ENCODE results near the gene ACVR1B. TPM values are rescaled to one million over a fixed set of nuclear protein-coding genes. Genes with fewer than 3 reads are reported as not detected.

ACVR1B gene
- total and polyA plus RNA-seq, 3 donors from 2014 or later: 36.8 to 44.6 (median 37.3) TPM

DNA sequence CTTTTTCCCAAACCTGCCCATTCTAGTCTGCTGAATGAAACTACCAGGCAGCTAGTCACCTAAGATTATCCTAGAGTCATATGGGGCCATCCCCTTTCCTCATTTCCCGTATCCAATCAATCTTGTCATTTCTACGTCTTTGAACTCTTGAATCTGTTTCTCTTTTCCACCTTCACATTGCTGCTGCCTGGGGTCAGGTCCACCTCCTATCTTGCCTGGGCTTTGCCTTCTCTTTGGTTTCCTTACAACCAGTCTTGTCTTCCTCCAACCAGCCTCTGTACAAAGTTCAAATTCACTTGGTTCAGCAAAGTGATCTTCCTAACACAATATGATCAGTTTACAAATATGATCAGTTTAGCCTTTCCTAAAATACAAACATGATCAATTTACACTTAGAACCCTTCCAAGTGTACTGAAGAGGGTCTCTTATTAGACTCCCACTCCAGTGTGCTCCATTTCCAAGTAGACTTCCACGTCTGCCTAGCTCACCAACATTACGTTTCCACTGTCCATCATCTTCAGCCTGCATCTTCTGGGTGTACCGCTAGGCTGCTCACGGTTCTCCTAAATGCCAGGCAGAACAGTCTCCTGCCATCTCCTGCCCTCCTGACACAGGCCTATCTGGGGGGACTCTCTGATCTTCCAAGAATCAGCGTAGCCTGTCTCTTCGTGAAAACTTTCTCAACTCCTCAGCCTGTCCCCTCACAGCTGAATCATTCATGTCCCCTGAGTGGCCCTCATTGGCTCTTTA is 4.1 kb upstream of the ACVR1B start:
- no peak overlapping the region for H3K4me3 ChIP-seq
- TF ChIP-seq, protein P1, sequence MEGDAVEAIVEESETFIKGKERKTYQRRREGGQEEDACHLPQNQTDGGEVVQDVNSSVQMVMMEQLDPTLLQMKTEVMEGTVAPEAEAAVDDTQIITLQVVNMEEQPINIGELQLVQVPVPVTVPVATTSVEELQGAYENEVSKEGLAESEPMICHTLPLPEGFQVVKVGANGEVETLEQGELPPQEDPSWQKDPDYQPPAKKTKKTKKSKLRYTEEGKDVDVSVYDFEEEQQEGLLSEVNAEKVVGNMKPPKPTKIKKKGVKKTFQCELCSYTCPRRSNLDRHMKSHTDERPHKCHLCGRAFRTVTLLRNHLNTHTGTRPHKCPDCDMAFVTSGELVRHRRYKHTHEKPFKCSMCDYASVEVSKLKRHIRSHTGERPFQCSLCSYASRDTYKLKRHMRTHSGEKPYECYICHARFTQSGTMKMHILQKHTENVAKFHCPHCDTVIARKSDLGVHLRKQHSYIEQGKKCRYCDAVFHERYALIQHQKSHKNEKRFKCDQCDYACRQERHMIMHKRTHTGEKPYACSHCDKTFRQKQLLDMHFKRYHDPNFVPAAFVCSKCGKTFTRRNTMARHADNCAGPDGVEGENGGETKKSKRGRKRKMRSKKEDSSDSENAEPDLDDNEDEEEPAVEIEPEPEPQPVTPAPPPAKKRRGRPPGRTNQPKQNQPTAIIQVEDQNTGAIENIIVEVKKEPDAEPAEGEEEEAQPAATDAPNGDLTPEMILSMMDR (IDR thresholded peaks at IDR 0.05): no peak
- TF ChIP-seq POLR2A (IDR thresholded peaks at IDR 0.05): no peak
- no peak overlapping the region for H3K27ac ChIP-seq
- no peaks in the 10 kb centered on the region for H3K36me3 ChIP-seq (ENCODE audit: low read depth, missing control alignments)
- no peaks in the 10 kb centered on the region for H3K27me3 ChIP-seq
- intact Hi-C loops (cut with DNase I; ENCODE audit: low total_unique reads): no loop called here
- no peaks in the 10 kb centered on the region for H3K4me1 ChIP-seq
- no peak for DNase-seq
- 92 to 95% methylated on average over 8 of the region's 8 CpGs for WGBS, 2 donors
- no peaks in the 10 kb centered on the region for H3K9me3 ChIP-seq

DNA sequence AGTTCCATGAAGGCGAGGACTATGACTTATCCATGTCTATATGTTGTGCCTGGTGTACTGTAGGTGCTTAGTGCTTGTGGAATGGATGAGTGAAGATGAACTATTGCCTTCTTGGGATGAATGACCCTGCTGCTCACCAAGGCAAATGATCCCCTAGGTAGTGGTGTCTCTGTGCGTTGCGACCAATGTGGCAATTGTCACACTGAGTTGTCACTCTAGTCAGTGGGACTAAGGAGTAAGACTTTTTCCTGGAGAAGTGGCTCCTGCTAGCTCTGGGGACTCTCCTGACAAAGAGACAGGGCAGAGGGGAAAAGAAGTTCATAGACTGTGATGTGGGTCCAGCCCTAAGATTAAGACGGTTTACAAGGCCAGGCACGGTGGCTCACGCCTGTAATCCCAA is 3.4 kb upstream of the ACVR1B start:
- intact Hi-C loops (cut with DNase I; ENCODE audit: low total_unique reads): no loop called here
- Histone ChIP-seq H3K4me3 (no peak overlapping the region), H3K36me3 (ENCODE audit: low read depth, missing control alignments) (no peaks in the 10 kb centered on the region), H3K9me3 (no peaks in the 10 kb centered on the region), H3K27ac (no peak overlapping the region), H3K27me3 (no peaks in the 10 kb centered on the region), H3K4me1 (peaks cover under 1% of the 10 kb centered on the region)
- WGBS, 2 donors: 95% methylated on average over 6 of the region's 6 CpGs
- DNase-seq: no peak
- no peak for TF ChIP-seq POLR2A (IDR thresholded peaks at IDR 0.05)
- TF ChIP-seq, protein P1 (IDR thresholded peaks at IDR 0.05): no peak

DNA sequence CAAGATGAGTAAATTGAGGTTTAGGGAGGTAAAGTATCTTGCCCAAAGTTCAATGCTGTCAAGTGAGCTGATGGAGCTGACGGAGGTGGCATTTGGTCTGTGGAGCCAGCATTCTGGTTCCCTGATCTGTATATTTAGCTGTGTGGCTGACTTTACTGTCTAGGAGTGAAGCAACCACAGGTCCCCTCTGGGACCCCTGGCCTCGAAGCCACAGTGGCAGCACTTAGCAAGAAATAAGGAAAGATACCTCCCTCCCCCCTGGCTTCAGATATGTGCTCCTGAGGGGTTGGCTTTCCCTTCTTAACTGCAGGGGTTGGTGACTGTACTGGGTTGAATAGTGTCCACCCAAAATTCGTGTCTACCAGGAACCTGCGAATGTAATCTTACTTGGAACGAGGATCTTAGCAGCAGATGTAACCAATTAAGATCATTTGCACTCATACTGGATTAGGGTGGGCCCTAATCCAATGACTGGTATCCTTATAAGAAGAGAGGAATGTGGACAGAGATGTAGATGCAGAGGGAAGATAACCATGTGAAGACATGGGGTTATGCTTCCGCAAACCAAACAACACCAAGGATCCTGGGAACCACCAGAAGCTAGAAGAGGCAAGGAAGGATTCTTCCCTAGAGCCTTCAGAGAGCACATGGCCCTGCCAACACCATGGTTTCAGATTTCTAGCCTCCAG is 2.0 kb upstream of the ACVR1B start:
- H3K9me3 ChIP-seq: no peaks in the 10 kb centered on the region
- 64 to 65% methylated on average over 6 of the region's 6 CpGs for WGBS, 2 donors

DNA sequence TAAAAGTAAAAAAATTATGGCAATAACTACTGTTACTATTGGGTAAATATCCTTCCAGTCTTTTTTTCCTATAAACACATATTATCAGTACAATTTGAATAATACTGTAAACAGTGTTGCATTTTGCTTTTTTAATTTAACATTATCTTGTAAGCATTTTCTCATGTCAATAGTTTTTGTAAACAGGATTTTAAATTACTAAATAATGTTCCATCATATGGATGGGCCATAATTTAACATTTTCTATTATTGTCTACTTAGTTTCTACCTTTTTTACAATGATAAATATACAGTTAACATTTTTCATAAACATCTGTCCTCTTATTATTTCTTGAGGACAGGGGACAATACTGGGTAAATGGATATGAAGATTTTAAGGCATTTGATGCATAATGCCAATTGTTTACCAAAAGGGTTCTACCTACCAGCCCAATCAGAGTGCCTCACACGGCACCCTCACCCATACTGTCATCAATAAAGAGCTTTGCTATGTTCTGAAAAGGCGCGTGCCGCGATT is 759 bp upstream of the ACVR1B start:
- DNase-seq: no peak
- Histone ChIP-seq H3K4me1 (peaks cover 23% of the 10 kb centered on the region), H3K36me3 (ENCODE audit: low read depth, missing control alignments) (no peaks in the 10 kb centered on the region), H3K9me3 (no peaks in the 10 kb centered on the region), H3K27me3 (no peaks in the 10 kb centered on the region), H3K27ac (peak overlapping the region in 1 of 2 donors; percentile 46), H3K4me3 (peak overlapping the region; percentile 50 to 95)
- intact Hi-C loops (cut with DNase I; ENCODE audit: low total_unique reads): no loop called here
- WGBS, 2 donors: 3 to 4% methylated on average over 5 of the region's 5 CpGs
- no peak for TF ChIP-seq POLR2A (IDR thresholded peaks at IDR 0.05)
- TF ChIP-seq, protein P1 (IDR thresholded peaks at IDR 0.05): no peak

More for the DNA sequence above, 2.0 kb upstream of the ACVR1B start:
- intact Hi-C loops (cut with DNase I; ENCODE audit: low total_unique reads): no loop called here
- Histone ChIP-seq H3K36me3 (ENCODE audit: low read depth, missing control alignments) (no peaks in the 10 kb centered on the region), H3K4me3 (no peak overlapping the region), H3K27ac (no peak overlapping the region), H3K27me3 (no peaks in the 10 kb centered on the region), H3K4me1 (peaks cover 15% of the 10 kb centered on the region)
- no peak for TF ChIP-seq POLR2A (IDR thresholded peaks at IDR 0.05)
- TF ChIP-seq, protein P1 (IDR thresholded peaks at IDR 0.05): no peak
- no peak for DNase-seq
